ENCODE results near the gene CRELD1.

GRCh38 chr3:9938966-9939365 is 5.3 kb downstream of the CRELD1 start:
- TF ChIP-seq CTCF (IDR thresholded peaks at IDR 0.05) (no peak), POLR2A (IDR thresholded peaks at IDR 0.05) (no peak)

Data from body of pancreas (tissue), 4 donors.